ENCODE results near the gene ANTXRL. TPM values are rescaled to one million over a fixed set of nuclear protein-coding genes. Genes with fewer than 3 reads are reported as not detected.

The ANTXRL gene
- total and polyA plus RNA-seq, 10 of the 15 experiments (the other 5 are each of a cell fraction or from before 2014, with no cell fraction given): not detected

DNA sequence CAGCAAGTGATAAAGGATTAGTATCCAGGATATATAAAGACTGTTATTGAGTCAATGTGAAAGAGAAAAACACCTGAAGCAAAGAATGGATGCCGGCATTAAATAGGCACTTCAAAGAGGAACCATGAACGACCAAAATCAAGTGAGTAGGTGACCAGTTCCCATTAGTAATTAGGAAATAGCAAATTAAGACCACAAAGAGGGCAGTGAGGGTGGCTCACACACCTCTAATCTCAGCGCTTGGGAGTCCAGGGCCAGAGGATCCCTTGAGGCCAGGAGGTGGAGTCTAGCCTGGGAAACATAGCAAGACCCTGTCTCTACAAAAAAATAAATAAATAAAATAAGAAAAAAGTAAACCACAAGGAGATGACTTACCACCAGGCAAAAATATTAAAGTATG lies 1.5 kb upstream of the ANTXRL start:
- Histone ChIP-seq H4K20me1 (ENCODE audit: control insufficient read depth, insufficient read depth) (no peaks in the 10 kb centered on the region), H3K9me3 (replicated peaks; ENCODE audit: control insufficient read depth, insufficient read depth, low read length) (no peaks in the 10 kb centered on the region; the same call in 2 of the 3 replicates), H3K79me2 (ENCODE audit: control insufficient read depth, insufficient read depth, low read length) (no peaks in the 10 kb centered on the region), H3K36me3 (ENCODE audit: control insufficient read depth in 2 of 2, insufficient read depth in 2 of 2, low read length in 1 of 2) (no peaks in the 10 kb centered on the region), H2AFZ (ENCODE audit: control insufficient read depth, low read depth, low read length) (no peak overlapping the region), H3K4me2 (ENCODE audit: control insufficient read depth, insufficient read depth) (peak overlapping the region; percentile 91), H3K27ac (ENCODE audit: control insufficient read depth, insufficient read depth) (no peak overlapping the region), H3K9ac (ENCODE audit: control insufficient read depth, insufficient read depth, low read length) (peak overlapping the region; percentile 54; the same call in 1 of the 2 replicates), H3K4me3 (peak overlapping the region; percentile 61), H3K4me1 (ENCODE audit: control insufficient read depth, insufficient read depth, low read length) (peaks cover 2% of the 10 kb centered on the region; the same call in 1 of the 2 replicates), H3K27me3 (replicated peaks in 1 of 2; ENCODE audit: control insufficient read depth in 2 of 2, insufficient read depth in 2 of 2, low read length in 1 of 2) (peaks cover 0 to 9% of the 10 kb centered on the region in 2 experiments; a peak in 3 of 4 replicates)
- POLR2A ChIA-PET: no interaction called here
- DNase-seq (ENCODE audit: low read depth, low spot score): no peak
- CTCF ChIA-PET: no interaction called here
- FAIRE-seq: no peak
- WGBS (ENCODE audit: insufficient coverage, insufficient replicate concordance, low lambda C conversion rate, missing lambda C conversion rate): 3% methylated on average over 3 of the region's 3 CpGs
- SMC1A ChIA-PET (ENCODE audit: uncharacterized antibody, unreplicated experiment): interaction anchor here (0.6 kb wide), 1 partner anchor 283 kb away, joined by 3 read pairs; no protein-coding TSS in a partner anchor
- ATAC-seq: peak; percentile 10
- in situ Hi-C loops (cut with MboI): no loop called here
- intact Hi-C loops (cut with micrococcal nuclease; ENCODE audit: unreplicated experiment): no loop called here
- no TSS peak for BruUV-seq (replicated peaks)
- RAD21 ChIA-PET (ENCODE audit: unreplicated experiment): no interaction called here
- TF ChIP-seq ZNF24 (IDR thresholded peaks at IDR 0.05) (no peak), ETV6 (conservative IDR thresholded peaks at IDR 0.05 in 1 of 2, IDR thresholded peaks at IDR 0.05 in 1 of 2; ENCODE audit: borderline replicate concordance in 1 of 2, low read depth in 1 of 2) (no peak), JUNB (IDR thresholded peaks at IDR 0.05) (peak; percentile 49), RUNX3 (IDR thresholded peaks at IDR 0.05; ENCODE audit: low read length) (peak; percentile 50; the same call in 1 of the 2 replicates)

DNA sequence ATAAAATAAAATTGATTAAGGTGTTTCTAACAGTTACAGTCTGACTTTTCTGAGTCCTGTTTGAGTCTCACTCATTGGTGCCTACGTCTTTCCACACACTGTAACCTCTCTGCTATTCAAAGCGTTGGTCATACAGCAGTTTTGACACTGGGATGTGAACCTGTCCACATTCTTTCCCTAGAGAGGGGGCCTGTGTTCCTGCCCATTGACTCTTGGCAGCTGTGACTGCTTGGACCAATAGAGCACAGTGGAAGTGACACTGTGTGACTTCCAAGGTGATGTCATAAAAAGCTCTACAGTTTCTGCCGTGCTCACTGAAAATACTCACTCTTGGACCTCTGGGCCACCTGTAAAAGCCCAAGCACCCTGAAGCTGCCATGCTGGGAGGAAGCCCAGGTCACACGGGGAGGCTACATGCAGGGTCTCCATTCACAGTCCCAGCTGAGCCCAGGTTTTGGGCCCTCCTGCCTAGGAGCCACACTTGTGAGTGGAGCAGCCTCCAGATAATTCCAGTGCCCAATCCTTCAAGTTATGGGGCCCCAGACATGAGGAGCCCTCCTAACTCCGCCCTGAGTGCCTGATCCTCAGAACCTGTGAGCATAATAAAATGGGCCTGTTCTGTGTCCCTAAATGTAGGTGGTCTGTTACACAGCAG lies 704 bp upstream of the ANTXRL start:
- Histone ChIP-seq H3K4me2 (ENCODE audit: control insufficient read depth, insufficient read depth) (no peak overlapping the region), H3K27me3 (replicated peaks in 1 of 2; ENCODE audit: control insufficient read depth in 2 of 2, insufficient read depth in 2 of 2, low read length in 1 of 2) (peaks cover 0 to 9% of the 10 kb centered on the region in 2 experiments; a peak in 3 of 4 replicates), H2AFZ (ENCODE audit: control insufficient read depth, low read depth, low read length) (no peak overlapping the region), H3K79me2 (ENCODE audit: control insufficient read depth, insufficient read depth, low read length) (no peaks in the 10 kb centered on the region), H3K9me3 (replicated peaks; ENCODE audit: control insufficient read depth, insufficient read depth, low read length) (no peaks in the 10 kb centered on the region; the same call in 2 of the 3 replicates), H3K4me3 (no peak overlapping the region), H3K27ac (ENCODE audit: control insufficient read depth, insufficient read depth) (no peak overlapping the region), H3K9ac (ENCODE audit: control insufficient read depth, insufficient read depth, low read length) (no peak overlapping the region), H4K20me1 (ENCODE audit: control insufficient read depth, insufficient read depth) (no peaks in the 10 kb centered on the region), H3K36me3 (ENCODE audit: control insufficient read depth in 2 of 2, insufficient read depth in 2 of 2, low read length in 1 of 2) (no peaks in the 10 kb centered on the region), H3K4me1 (ENCODE audit: control insufficient read depth, insufficient read depth, low read length) (peaks cover 2% of the 10 kb centered on the region; the same call in 1 of the 2 replicates)
- intact Hi-C loops (cut with micrococcal nuclease; ENCODE audit: unreplicated experiment) (no loop called here), in situ Hi-C loops (cut with MboI) (no loop called here)
- no TSS peak for BruUV-seq (replicated peaks)
- no peak for TF ChIP-seq EED (IDR thresholded peaks at IDR 0.05; ENCODE audit: low read depth)
- RAD21 ChIA-PET (ENCODE audit: unreplicated experiment): no interaction called here
- CTCF ChIA-PET: no interaction called here
- no peak for ATAC-seq
- WGBS (ENCODE audit: insufficient coverage, insufficient replicate concordance, low lambda C conversion rate, missing lambda C conversion rate): 80% methylated on average over 5 of the region's 5 CpGs
- SMC1A ChIA-PET (ENCODE audit: uncharacterized antibody, unreplicated experiment): interaction anchor here (0.6 kb wide), 1 partner anchor 284 kb away, joined by 3 read pairs; no protein-coding TSS in a partner anchor
- no peak for FAIRE-seq
- POLR2A ChIA-PET: no interaction called here
- no peak for DNase-seq (ENCODE audit: low read depth, low spot score)
